Dermis blood vessel endothelial cell (primary cell): ENCODE data around the gene TAOK1. TPM values are rescaled to one million over a fixed set of nuclear protein-coding genes. Genes with fewer than 3 reads are reported as not detected.

Experiments used
- total RNA-seq: library from RNA; depleted of rRNA; stranded (reverse); fragments of >200 nt; gene quantifications from 2 replicates; pipeline ENCODE4 v1.2.3, GENCODE V29; 2014

TAOK1 gene
- total RNA-seq, 1 donor from 2014 or later: 67.6 TPM

Other genes with a start within 250 kb of the TAOK1 start
- 42.4 and 47.4 TPM in 2 replicates for gene MYO18A, start 210.0 kb upstream of the TAOK1 start, total RNA-seq
- gene CRYBA1, start 143.5 kb upstream of the TAOK1 start, total RNA-seq: not detected in 2 replicates
- gene NUFIP2, start 96.2 kb upstream of the TAOK1 start, total RNA-seq: 38.5 and 43.7 TPM in 2 replicates
- gene ABHD15, start 176.7 kb downstream of the TAOK1 start, total RNA-seq: 8.1 and 8.8 TPM in 2 replicates
- gene TP53I13, start 178.3 kb downstream of the TAOK1 start, total RNA-seq: 34.5 and 52.2 TPM in 2 replicates
- 40.7 and 87.2 TPM in 2 replicates for gene GIT1, start 199.3 kb downstream of the TAOK1 start, total RNA-seq
- gene ANKRD13B, start 202.8 kb downstream of the TAOK1 start, total RNA-seq: 7.7 and 13.9 TPM in 2 replicates
- gene CORO6, start 232.5 kb downstream of the TAOK1 start, total RNA-seq: 1.6 and 3.9 TPM in 2 replicates